Smooth muscle cell (in vitro differentiated cells): ENCODE measurements around the gene SYNGR1. TPM values are rescaled to one million over a fixed set of nuclear protein-coding genes. Genes with fewer than 3 reads are reported as not detected.

Source experiments
- DNase-seq: peaks from one replicate; lab custom pipeline; 2025; ENCODE audit not compliant: unreplicated experiment; lab: John Stamatoyannopoulos, UW
- H2AFZ ChIP-seq: fragments of 200-600 bp; sonication (generic); 2 replicates; pipeline ENCODE4 v1.6.0; 2016; ENCODE audit warnings: antibody characterized with exemption, low read depth, mild to moderate bottlenecking
- H3F3A ChIP-seq: fragments of 200-600 bp; sonication (generic); 2 replicates; pipeline ENCODE4 v1.6.0; 2017; ENCODE audit warnings: antibody characterized with exemption, low read depth
- H3K27ac ChIP-seq: fragments of 200-600 bp; sonication (generic); 2 replicates; pipeline ENCODE4 v1.5.1; 2016; ENCODE audit warnings: low read depth, mild to moderate bottlenecking
- H3K27me3 ChIP-seq: fragments of 200-600 bp; sonication (generic); 2 replicates; pipeline ENCODE4 v1.6.1; 2016; ENCODE audit warnings: low read depth, mild to moderate bottlenecking
- H3K36me3 ChIP-seq: fragments of 200-600 bp; sonication (generic); 2 replicates; pipeline ENCODE4 v1.5.1; 2016; ENCODE audit warnings: low read depth
- H3K4me1 ChIP-seq: fragments of 200-600 bp; sonication (generic); 2 replicates; pipeline ENCODE4 v1.5.1; 2016; ENCODE audit warnings: low read depth
- H3K4me2 ChIP-seq: fragments of 200-600 bp; sonication (generic); 2 replicates; pipeline ENCODE4 v1.6.0; 2016; ENCODE audit warnings: mild to moderate bottlenecking
- H3K4me3 ChIP-seq: fragments of 200-600 bp; sonication (generic); 2 replicates; pipeline ENCODE4 v1.5.1; 2016; ENCODE audit warnings: mild to moderate bottlenecking
- H3K79me2 ChIP-seq: fragments of 200-600 bp; sonication (generic); 2 replicates; pipeline ENCODE4 v1.6.0; 2016; ENCODE audit warnings: low read depth, mild to moderate bottlenecking
- H3K9ac ChIP-seq: fragments of 200-600 bp; sonication (generic); 2 replicates; pipeline ENCODE4 v1.6.0; 2016; ENCODE audit warnings: low read depth
- H3K9me3 ChIP-seq: fragments of 200-600 bp; sonication (generic); replicated peaks from 2 replicates; pipeline ENCODE4 v1.5.1; 2016; ENCODE audit warnings: low read depth
- H4K20me1 ChIP-seq: fragments of 200-600 bp; sonication (generic); 2 replicates; pipeline ENCODE4 v1.6.0; 2016; ENCODE audit warnings: low read depth
- WGBS: methylation state at CpG from one replicate; pipeline ENCODE4 v1.1.7; 2016; ENCODE audit warnings: low lambda C conversion rate; 5-methylcytosine and 5-hydroxymethylcytosine counted together
- polyA plus RNA-seq: library from polyadenylated mRNA; unstranded; fragments of >200 nt; fragmentation: Nextera tagmentation; extraction: Ambion mirVana; gene quantifications from 2 replicates; pipeline ENCODE4 v1.2.1, GENCODE V29; 2016
- total RNA-seq: library from RNA; depleted of rRNA; stranded (reverse); fragments of >200 nt; gene quantifications from 2 replicates; pipeline ENCODE4 v1.2.3, GENCODE V29; 2014
- TF ChIP-seq, protein P1 (sequence below): fragments of 200-600 bp; sonication (generic); IDR thresholded peaks from 2 replicates; pipeline ENCODE4 v1.5.1; 2017; ENCODE audit warnings: borderline replicate concordance, mild to moderate bottlenecking, antibody characterized with exemption; ENCODE audit not compliant: insufficient read depth, poor library complexity, severe bottlenecking

SYNGR1 gene
- total and polyA plus RNA-seq, 2 experiments from 2014 or later: 26.7 to 58.0 TPM

DNA sequence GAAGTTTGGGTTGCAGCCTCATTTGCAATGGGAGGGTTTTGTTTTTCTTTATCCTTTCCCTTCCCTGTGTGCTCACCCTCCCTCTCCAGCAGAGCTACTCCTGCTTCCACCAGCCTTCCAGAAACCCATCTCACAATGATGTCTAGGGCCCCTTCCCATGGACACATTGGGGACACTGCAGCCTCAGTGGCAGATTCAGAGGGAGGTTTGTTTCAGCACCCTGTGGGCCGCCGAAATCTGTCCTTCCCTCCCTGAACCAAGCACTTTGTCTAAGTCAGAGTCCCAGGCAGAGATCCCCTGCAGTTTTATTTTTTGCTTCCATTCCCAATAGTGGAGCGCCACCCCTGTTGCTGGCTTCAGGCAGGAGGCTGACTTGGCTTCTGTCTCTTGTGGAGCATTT, 8.6 kb upstream of the SYNGR1 start:
- H3K36me3 ChIP-seq: no peaks in the 10 kb centered on the region
- 88% methylated on average over 3 of the region's 3 CpGs for WGBS
- no peaks in the 10 kb centered on the region for H3K9me3 ChIP-seq
- no peaks in the 10 kb centered on the region for H3K27me3 ChIP-seq
- no peak overlapping the region for H3K4me2 ChIP-seq
- H3K4me3 ChIP-seq: no peak overlapping the region
- no peak overlapping the region for H2AFZ ChIP-seq
- TF ChIP-seq, protein P1, sequence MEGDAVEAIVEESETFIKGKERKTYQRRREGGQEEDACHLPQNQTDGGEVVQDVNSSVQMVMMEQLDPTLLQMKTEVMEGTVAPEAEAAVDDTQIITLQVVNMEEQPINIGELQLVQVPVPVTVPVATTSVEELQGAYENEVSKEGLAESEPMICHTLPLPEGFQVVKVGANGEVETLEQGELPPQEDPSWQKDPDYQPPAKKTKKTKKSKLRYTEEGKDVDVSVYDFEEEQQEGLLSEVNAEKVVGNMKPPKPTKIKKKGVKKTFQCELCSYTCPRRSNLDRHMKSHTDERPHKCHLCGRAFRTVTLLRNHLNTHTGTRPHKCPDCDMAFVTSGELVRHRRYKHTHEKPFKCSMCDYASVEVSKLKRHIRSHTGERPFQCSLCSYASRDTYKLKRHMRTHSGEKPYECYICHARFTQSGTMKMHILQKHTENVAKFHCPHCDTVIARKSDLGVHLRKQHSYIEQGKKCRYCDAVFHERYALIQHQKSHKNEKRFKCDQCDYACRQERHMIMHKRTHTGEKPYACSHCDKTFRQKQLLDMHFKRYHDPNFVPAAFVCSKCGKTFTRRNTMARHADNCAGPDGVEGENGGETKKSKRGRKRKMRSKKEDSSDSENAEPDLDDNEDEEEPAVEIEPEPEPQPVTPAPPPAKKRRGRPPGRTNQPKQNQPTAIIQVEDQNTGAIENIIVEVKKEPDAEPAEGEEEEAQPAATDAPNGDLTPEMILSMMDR: no peak
- no peaks in the 10 kb centered on the region for H3F3A ChIP-seq
- no peaks in the 10 kb centered on the region for H4K20me1 ChIP-seq
- no peak overlapping the region for H3K27ac ChIP-seq
- no peaks in the 10 kb centered on the region for H3K4me1 ChIP-seq
- no peaks in the 10 kb centered on the region for H3K79me2 ChIP-seq
- no peak for DNase-seq
- no peak overlapping the region for H3K9ac ChIP-seq

DNA sequence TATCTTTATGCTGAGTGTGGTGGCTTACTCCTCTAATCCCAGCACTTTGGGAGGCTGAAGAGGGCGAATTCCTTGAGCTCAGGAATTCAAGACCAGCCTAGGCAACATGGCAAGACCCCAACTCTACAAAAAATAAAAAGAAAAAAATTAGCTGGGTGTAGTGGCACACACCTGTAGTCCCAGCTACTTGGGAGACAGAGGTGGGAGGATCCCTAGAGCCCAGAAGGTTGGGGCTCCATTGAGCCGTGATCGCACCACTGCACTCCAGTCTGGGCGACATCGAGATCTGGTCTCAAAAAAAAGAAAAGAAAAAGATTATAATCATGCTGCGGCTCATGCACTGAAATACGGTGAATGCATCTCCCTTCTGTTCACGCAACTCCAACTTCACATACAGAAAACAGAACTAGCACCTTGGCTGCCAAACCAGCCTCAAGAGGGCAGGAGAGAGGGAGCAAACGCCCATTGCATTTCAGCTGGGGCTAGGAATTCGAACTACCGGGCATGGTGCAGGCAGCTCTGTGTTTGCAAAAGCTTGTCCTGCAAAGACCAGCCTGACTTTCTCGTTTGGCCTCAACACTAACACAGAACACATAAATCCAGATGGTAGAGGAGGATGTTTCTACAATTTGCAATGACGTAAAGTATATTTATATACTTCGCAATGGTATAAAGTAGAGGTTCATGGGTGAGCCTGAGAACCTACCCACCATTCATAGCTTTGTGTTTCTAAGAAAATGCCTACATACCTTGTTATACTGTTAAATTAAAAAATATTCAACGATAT, 6.3 kb upstream of the SYNGR1 start:
- Histone ChIP-seq H3K4me2 (no peak overlapping the region), H4K20me1 (no peaks in the 10 kb centered on the region), H3K4me1 (no peaks in the 10 kb centered on the region), H3F3A (no peaks in the 10 kb centered on the region), H3K36me3 (no peaks in the 10 kb centered on the region), H3K79me2 (no peaks in the 10 kb centered on the region), H2AFZ (no peak overlapping the region), H3K27ac (no peak overlapping the region), H3K9me3 (no peaks in the 10 kb centered on the region), H3K9ac (no peak overlapping the region), H3K4me3 (no peak overlapping the region), H3K27me3 (no peaks in the 10 kb centered on the region)
- TF ChIP-seq, protein P1: peak; percentile 60
- DNase-seq: no peak
- 40% methylated on average over 15 of the region's 15 CpGs for WGBS

DNA sequence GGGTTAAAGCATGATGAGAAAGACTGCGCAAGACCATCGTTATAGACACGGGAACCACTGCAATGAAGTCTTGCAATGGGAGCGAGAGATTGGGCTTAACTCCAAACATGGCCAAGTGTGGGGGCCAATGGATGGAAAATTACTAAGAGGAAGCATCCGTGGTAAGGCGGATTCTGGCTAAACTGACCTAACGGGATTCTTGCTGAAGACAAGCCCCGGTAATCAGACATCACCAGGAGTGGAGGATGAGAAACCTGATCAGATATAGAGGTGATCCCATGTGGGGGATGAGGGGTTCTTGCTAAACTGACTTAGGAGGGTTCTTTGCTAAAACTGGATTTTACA, 5.8 kb upstream of the SYNGR1 start:
- H3K36me3 ChIP-seq: no peaks in the 10 kb centered on the region
- WGBS: 66% methylated on average over 8 of the region's 8 CpGs
- no peak overlapping the region for H3K4me2 ChIP-seq
- no peaks in the 10 kb centered on the region for H4K20me1 ChIP-seq
- H3K4me3 ChIP-seq: no peak overlapping the region
- no peaks in the 10 kb centered on the region for H3K79me2 ChIP-seq
- H3K9ac ChIP-seq: no peak overlapping the region
- no peaks in the 10 kb centered on the region for H3K9me3 ChIP-seq
- H3K27ac ChIP-seq: no peak overlapping the region
- no peaks in the 10 kb centered on the region for H3K4me1 ChIP-seq
- TF ChIP-seq, protein P1: no peak
- H3K27me3 ChIP-seq: no peaks in the 10 kb centered on the region
- H3F3A ChIP-seq: no peaks in the 10 kb centered on the region
- DNase-seq: no peak
- H2AFZ ChIP-seq: no peak overlapping the region

DNA sequence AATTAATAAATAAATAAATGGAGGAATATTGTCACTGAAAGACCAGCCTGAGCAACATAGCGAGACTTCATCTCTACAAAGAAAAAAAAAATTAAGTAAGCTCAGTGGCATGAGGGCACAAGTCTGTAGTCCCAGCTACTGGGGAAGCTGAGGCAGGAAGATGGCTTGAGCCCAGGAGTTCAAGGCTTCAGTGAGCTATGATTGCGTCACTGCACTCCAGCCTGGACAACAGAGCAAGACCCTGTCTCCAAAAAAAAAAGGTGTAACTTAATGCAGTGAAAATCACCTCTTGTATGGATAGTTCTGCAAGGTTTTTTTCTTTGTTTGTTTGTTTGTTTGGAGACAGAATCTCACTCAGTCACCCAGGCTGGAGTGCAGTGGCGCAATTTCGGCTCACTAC, 4.6 kb upstream of the SYNGR1 start:
- DNase-seq: no peak
- 97% methylated on average over 4 of the region's 4 CpGs for WGBS
- Histone ChIP-seq H3K9me3 (no peaks in the 10 kb centered on the region), H3K27ac (no peak overlapping the region), H3F3A (no peaks in the 10 kb centered on the region), H3K79me2 (no peaks in the 10 kb centered on the region), H3K4me2 (no peak overlapping the region), H3K9ac (no peak overlapping the region), H4K20me1 (no peaks in the 10 kb centered on the region), H2AFZ (no peak overlapping the region), H3K27me3 (no peaks in the 10 kb centered on the region), H3K4me3 (no peak overlapping the region), H3K4me1 (no peaks in the 10 kb centered on the region), H3K36me3 (no peaks in the 10 kb centered on the region)
- TF ChIP-seq, protein P1: no peak
